Endothelial cell of umbilical vein (primary cell): ENCODE data around the gene RNF5. TPM values are rescaled to one million over a fixed set of nuclear protein-coding genes. Genes with fewer than 3 reads are reported as not detected.
"Not testable (repeated sequence)": the region's sequence is repeated elsewhere in the genome, so short reads cannot be mapped to it uniquely, and the experiment has no call there.

ENCODE experiments used
- BruUV-seq: library from RNA; stranded (reverse); fragments of 400-500 nt; replicated peaks from 2 replicates; lab custom pipeline; 2021; lab: Mats Ljungman, UMichigan
- CTCF ChIA-PET: fragments of 300-600, 350-600 bp; sonication (Branson Sonifier 250); formaldehyde crosslinking; loops from one replicate; lab custom pipeline; 2021; ENCODE audit warnings: antibody characterized with exemption, inconsistent platforms; lab: Charles Lee
- POLR2A ChIA-PET: fragments of 300-600, 350-600 bp; sonication (Branson Sonifier 250); formaldehyde crosslinking; loops from one replicate; lab custom pipeline; 2021; ENCODE audit warnings: antibody characterized with exemption, inconsistent platforms; lab: Charles Lee
- DNase-seq: peaks from one replicate; pipeline ENCODE4 v3.0.0-alpha.2; 2011; ENCODE audit warnings: low read depth, low spot score
- FAIRE-seq: peaks from 2 replicates; lab custom pipeline; 2011; peaks lifted over from hg19 to GRCh38; lab: Jason Lieb, UNC
- H2AFZ ChIP-seq: 2 replicates; pipeline ENCODE4 v1.6.0; 2012; ENCODE audit warnings: low read depth, low read length, control low read depth, inconsistent platforms
- H3K27ac ChIP-seq: 2 replicates; pipeline ENCODE4 v1.5.1; 2011; ENCODE audit warnings: low read depth, mild to moderate bottlenecking, control low read depth, low read length, moderate library complexity; ENCODE audit not compliant: insufficient read depth
- H3K27me3 ChIP-seq, 2 experiments: 2 replicates each; pipeline versions ENCODE4 v1.6.0 to v1.6.1; 2011; ENCODE audit warnings: low read length in 2 of 2, mixed read lengths in 1 of 2; ENCODE audit not compliant: control insufficient read depth in 2 of 2, insufficient read depth in 2 of 2
- H3K36me3 ChIP-seq, 2 experiments: 2 replicates in 1 of 2; 3 replicates in 1 of 2; pipeline ENCODE4 v1.5.1; 2011; ENCODE audit warnings: low read length in 2 of 2, mild to moderate bottlenecking in 1 of 2, moderate library complexity in 1 of 2; ENCODE audit not compliant: control insufficient read depth in 2 of 2, insufficient read depth in 2 of 2; ENCODE audit errors: extremely low read depth in 1 of 2
- H3K4me1 ChIP-seq: 3 replicates; pipeline ENCODE4 v1.5.1; 2011; ENCODE audit warnings: mild to moderate bottlenecking, low read length; ENCODE audit not compliant: control insufficient read depth, insufficient read depth; ENCODE audit errors: extremely low read depth
- H3K4me2 ChIP-seq: 2 replicates; pipeline ENCODE4 v1.6.1; 2011; ENCODE audit warnings: low read length, control low read depth, mixed read lengths; ENCODE audit not compliant: insufficient read depth
- H3K4me3 ChIP-seq, 3 experiments: fragments of 200-600 bp in 1 of 3; sonication (generic), shearing (Covaris generic) in 1 of 3; replicated peaks in 1 of 3; 2 replicates each; pipeline ENCODE4 v1.5.1; 2011 to 2016; ENCODE audit warnings: control low read depth in 3 of 3, low read length in 3 of 3, mild to moderate bottlenecking in 2 of 3, inconsistent platforms in 1 of 3, low read depth in 1 of 3, moderate library complexity in 1 of 3; ENCODE audit not compliant: insufficient read depth in 1 of 3
- H3K79me2 ChIP-seq: 2 replicates; pipeline ENCODE4 v1.6.0; 2012; ENCODE audit warnings: low read length, inconsistent platforms; ENCODE audit not compliant: control insufficient read depth, insufficient read depth
- H3K9ac ChIP-seq: replicated peaks from 2 replicates; pipeline ENCODE3; 2011; ENCODE audit warnings: low read length, control low read depth; ENCODE audit not compliant: insufficient read depth; ENCODE audit errors: extremely low read depth
- H3K9me1 ChIP-seq: replicated peaks from 3 replicates; pipeline ENCODE4 v1.6.0; 2011; ENCODE audit warnings: mild to moderate bottlenecking, low read length; ENCODE audit not compliant: control insufficient read depth, insufficient read depth; ENCODE audit errors: extremely low read depth
- H3K9me3 ChIP-seq: replicated peaks from 2 replicates; pipeline ENCODE4 v1.5.1; 2012; ENCODE audit warnings: low read length, inconsistent platforms; ENCODE audit not compliant: control insufficient read depth, insufficient read depth
- H4K20me1 ChIP-seq: replicated peaks from 2 replicates; pipeline ENCODE3; 2011; ENCODE audit warnings: mild to moderate bottlenecking, low read length; ENCODE audit not compliant: control insufficient read depth, insufficient read depth; ENCODE audit errors: extremely low read depth
- MAX ChIP-seq: IDR thresholded peaks from 2 replicates; pipeline ENCODE4 v1.6.1; 2011; ENCODE audit not compliant: insufficient read depth, insufficient read length
- POLR2AphosphoS5 ChIP-seq: IDR thresholded peaks from 2 replicates; pipeline ENCODE4 v1.6.1; 2012; ENCODE audit warnings: low read depth, mild to moderate bottlenecking, control low read depth, low read length, moderate library complexity; ENCODE audit not compliant: insufficient read depth
- dilution Hi-C: fragments of 300-500 bp; cut with MboI; formaldehyde crosslinking; loops from one replicate; pipeline ENCODE4 v1.15.0; 2019; ENCODE audit warnings: low sequenced_read_pairs; ENCODE audit not compliant: extremely low pct_ligation_motif_present
- intact Hi-C: fragments of 100-400 bp; cut with micrococcal nuclease; formaldehyde crosslinking; loops from one replicate; pipeline ENCODE4 v1.10.0; 2022
- polyA plus RNA-seq, 4 experiments: library from polyadenylated mRNA; depleted of rRNA in 3 of 4; stranded (reverse) in 3 of 4; unstranded in 1 of 4; fragments of >200 nt; gene quantifications; 2 replicates each; pipeline versions ENCODE4 v1.2.1 to v1.2.3, GENCODE V29; 2011 to 2012; ENCODE audit warnings: missing spikeins in 1 of 4
- total RNA-seq: library from RNA; stranded (reverse); gene quantifications from 2 replicates; pipeline ENCODE4 v1.2.3, GENCODE V29; 2021

Gene RNF5
- total and polyA plus RNA-seq, 2 donors (not counting 3 experiments of a cell fraction or from before 2014, with no cell fraction given): 49.2 to 100 TPM

GRCh38 chr6:32184084-32184640, 6.0 kb downstream of the RNF5 start, which contains the start of gene AGER:
AGER (minus strand) TSS chr6:32184253; CDS start chr6:32184222, 31 bp downstream.
- Histone ChIP-seq H2AFZ (no peak within 1 kb of the TSS), H4K20me1 (no peaks in the 10 kb centered on the region)

GRCh38 chr6:32185681-32186131, 7.5 kb downstream of the RNF5 start:
- H2AFZ ChIP-seq, H3K27me3 ChIP-seq, H3K4me3 ChIP-seq, H3K9me1 ChIP-seq, BruUV-seq, dilution Hi-C loops, H4K20me1 ChIP-seq, H3K4me2 ChIP-seq, H3K9ac ChIP-seq, H3K9me3 ChIP-seq, intact Hi-C loops: not testable (repeated sequence)
- DNase-seq: peak; percentile 73
- ChIA-PET POLR2A (interaction anchor here (0.6 to 0.7 kb wide), 2 partner anchors 111 to 287 kb away, joined by 3 read pairs; no protein-coding TSS in a partner anchor), CTCF (interaction anchor here (1.1 kb wide), 1 partner anchor 10 kb away, joined by 3 read pairs; no protein-coding TSS in a partner anchor)
- Histone ChIP-seq H3K4me1 (peaks cover 24% of the 10 kb centered on the region), H3K79me2 (peaks cover 19% of the 10 kb centered on the region), H3K36me3 (peaks cover 3 to 32% of the 10 kb centered on the region in 2 experiments), H3K27ac (peak overlapping the region; percentile 18)
- peak; percentile 84 for FAIRE-seq

More at GRCh38 chr6:32184084-32184640, 6.0 kb downstream of the RNF5 start, which contains the start of gene AGER:
- Histone ChIP-seq H3K4me3 (no peak within 1 kb of the TSS), H3K36me3 (peaks cover 3 to 36% of the 10 kb centered on the region in 2 experiments), H3K9ac (no peak within 1 kb of the TSS), H3K4me1 (peaks cover 21% of the 10 kb centered on the region), H3K27ac (no peak within 1 kb of the TSS), H3K9me1 (no peaks in the 10 kb centered on the region), H3K27me3 (no peaks in the 10 kb centered on the region), H3K79me2 (peaks cover 15% of the 10 kb centered on the region), H3K9me3 (no peaks in the 10 kb centered on the region), H3K4me2 (no peak within 1 kb of the TSS)
- FAIRE-seq: no peak
- ChIA-PET CTCF (no interaction called here), POLR2A (no interaction called here)
- TF ChIP-seq MAX (no peak), POLR2AphosphoS5 (peak; percentile 36)
- intact Hi-C loops: no loop called here
- BruUV-seq: no TSS peak
- dilution Hi-C loops: no loop called here
- DNase-seq: no peak

GRCh38 chr6:32186151-32186840, 8.1 kb downstream of the RNF5 start:
- H3K9me3 ChIP-seq, H3K4me2 ChIP-seq, H3K4me3 ChIP-seq, H4K20me1 ChIP-seq, BruUV-seq, H3K9me1 ChIP-seq, DNase-seq, intact Hi-C loops, H2AFZ ChIP-seq, dilution Hi-C loops, H3K9ac ChIP-seq, H3K27me3 ChIP-seq, FAIRE-seq: not testable (repeated sequence)
- POLR2A ChIA-PET: interaction anchor here (1.2 kb wide), 1 partner anchor 9 kb away, joined by 4 read pairs; no protein-coding TSS in a partner anchor
- H3K4me1 ChIP-seq: peaks cover 27% of the 10 kb centered on the region
- H3K79me2 ChIP-seq: peaks cover 19% of the 10 kb centered on the region
- CTCF ChIA-PET: interaction anchor here (1.1 kb wide), 1 partner anchor 9 kb away, joined by 3 read pairs; no protein-coding TSS in a partner anchor
- peak overlapping the region; percentile 18 for H3K27ac ChIP-seq
- peaks cover 3 to 26% of the 10 kb centered on the region in 2 experiments for H3K36me3 ChIP-seq
